Stimulated activated CD8-positive, alpha-beta memory T cell treated with anti-CD3 and anti-CD28 coated beads, Interleukin-7, amount 100 ng/mL, for 24 hours (primary cell): ENCODE measurements around the gene VDAC2.

Experiments used
- DNase-seq: peaks from one replicate; pipeline ENCODE4 v3.0.0-alpha.2; 2020; ENCODE audit warnings: low read depth

VDAC2 gene

DNA sequence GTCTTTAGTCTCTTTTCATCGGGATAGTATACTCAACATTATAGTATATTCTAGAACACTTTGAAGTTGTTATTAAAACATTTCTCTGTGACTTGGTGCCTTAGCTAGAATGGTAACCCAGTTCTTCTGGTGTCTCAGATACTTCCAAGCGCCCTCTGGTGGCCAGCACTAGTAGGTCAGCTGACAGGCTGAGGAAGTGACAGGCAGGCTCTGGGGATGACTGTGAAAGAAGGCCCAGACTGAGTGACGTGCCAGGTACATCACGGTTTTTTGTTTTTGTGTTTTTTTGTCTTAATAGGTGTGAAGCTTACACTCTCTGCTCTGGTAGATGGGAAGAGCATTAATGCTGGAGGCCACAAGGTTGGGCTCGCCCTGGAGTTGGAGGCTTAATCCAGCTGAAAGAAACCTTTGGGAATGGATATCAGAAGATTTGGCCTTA, 20.0 kb downstream of the VDAC2 start:
- DNase-seq: peak; percentile 94

DNA sequence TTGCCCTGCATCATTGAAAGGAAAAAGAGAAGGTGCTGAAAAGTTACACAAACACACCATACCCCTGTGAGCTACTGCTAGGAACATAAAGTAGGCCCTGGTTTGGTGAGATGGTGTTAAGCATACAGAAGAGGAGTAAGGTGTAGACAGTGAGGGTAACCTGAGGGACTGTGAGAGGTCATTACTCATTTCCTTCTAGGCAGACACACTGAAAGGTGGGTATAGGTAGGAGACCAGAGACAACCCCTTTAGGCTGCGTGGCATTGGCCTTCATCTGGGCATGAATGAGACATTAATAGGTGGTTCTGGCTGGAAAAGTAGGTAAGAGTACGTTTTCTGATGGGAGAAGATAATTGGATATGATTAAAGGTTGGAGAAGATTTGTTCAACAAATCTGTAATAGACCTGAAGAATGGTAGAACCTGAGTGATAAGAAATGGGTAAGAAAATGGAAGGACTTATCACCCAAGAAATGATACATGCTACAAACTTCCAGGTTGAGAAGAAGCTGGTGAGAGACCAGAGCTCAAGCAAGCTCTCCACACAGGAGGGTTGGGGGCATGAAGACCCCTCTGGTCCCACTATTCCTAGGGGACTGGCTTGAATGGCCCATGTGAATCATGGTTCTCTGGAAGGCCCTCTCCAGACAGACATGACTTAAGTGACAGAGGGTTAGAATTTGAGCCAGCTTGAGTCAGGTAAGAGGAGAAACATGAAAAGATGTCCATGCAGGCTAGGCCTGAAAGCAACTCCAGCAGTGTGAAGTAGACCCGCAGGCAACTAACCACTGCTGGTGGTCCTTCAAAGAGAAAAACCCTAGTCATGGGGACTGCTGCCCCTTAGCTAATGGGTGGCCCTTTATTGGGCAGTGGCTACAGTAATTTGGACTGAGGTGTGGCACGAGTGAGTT, 21.3 kb downstream of the VDAC2 start:
- DNase-seq: no peak

DNA sequence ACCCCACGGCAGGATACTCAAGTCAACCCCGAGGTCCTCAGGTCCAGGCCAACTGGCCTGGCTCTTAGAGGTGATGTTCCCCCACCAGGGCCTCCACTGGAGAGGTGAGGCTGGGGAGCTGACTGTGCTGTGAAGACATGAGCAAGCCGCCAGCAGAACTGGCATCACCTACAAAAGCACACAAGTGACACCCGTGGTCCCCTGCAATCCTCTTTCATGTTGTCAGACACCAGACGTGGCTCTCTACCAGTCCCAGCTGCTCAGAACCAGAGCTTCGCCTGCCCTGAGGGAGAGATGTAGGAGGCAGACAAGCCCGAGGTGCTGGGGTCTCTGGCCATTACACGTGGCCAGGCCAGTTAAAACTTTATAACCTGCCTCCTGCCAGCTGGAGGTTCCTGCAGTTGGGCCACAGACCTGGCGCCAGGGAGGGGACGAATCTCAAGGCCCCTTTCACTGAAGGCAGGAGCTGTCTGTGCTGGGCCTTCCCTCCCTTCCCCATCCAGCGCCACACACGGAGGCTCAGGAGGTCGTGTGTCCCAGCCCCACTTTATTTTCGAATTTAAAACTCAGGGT, 22.9 kb downstream of the VDAC2 start:
- no peak for DNase-seq

DNA sequence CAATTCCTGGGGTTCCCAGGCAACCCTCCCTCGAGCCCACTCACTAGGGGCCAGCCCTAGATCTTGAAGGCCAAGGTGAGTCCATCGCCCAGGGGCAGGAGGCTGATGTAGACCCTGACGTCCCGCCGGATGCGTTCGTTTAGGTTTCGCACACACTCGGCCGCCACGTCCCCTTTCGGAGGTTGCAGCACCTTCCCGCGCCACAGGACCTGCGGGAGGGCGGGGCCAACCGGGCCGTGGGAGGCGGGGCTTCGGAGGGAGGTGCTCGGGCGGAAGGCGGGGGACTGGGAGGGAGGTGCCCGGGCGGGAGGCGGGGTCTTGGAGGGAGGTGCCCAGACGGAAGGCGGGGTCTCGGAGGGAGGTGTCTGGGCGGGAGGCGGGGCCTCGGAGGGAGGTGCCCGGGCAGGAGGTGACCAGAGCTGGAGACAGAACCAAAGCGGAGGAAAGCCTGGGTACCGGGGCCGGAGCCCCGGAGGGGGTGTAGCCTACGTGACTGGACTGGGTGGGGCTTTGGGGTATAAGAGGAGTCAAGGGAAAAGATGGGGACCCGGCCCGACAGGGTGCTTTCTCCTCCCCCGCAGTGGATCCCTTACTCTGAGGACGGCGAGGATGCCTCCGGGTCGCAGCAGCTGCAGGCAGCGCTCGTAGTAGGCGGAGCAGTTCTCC, 23.6 kb downstream of the VDAC2 start:
- peak; percentile 93 for DNase-seq

DNA sequence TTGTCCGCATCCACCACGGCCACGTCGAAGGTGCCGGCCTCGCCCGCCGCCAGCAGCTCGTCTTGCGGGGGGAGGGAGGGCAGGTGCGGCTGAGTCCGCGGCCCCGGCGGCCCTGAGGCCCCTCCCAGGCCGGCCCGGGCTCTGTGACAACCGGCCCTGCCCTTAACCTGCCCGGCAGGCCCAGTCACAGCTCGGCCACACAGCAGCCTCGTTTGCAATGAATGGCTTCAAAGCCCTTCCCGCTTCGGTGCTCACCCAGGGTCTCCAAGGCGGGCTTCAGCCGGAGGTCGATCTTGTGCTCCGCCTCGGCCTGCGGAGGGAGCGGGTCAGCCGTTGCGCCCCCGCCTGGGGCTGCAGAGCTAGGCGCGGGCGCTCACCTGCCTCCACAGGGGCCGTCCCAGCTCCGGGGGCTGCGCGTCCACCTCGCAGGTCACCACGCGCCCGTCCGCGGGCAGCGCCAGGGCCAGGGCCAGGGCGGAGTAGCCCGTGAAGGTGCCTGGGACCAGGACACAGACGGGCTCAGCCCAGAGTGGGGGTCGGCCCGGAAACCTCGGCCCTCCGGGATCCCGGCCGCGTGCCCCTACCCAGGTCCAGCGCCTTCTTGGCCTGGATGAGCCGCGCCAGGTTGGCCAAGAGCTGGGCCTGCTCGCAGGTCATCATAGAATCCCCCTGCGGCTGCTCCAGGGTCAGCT, 24.2 kb downstream of the VDAC2 start:
- DNase-seq: no peak

DNA sequence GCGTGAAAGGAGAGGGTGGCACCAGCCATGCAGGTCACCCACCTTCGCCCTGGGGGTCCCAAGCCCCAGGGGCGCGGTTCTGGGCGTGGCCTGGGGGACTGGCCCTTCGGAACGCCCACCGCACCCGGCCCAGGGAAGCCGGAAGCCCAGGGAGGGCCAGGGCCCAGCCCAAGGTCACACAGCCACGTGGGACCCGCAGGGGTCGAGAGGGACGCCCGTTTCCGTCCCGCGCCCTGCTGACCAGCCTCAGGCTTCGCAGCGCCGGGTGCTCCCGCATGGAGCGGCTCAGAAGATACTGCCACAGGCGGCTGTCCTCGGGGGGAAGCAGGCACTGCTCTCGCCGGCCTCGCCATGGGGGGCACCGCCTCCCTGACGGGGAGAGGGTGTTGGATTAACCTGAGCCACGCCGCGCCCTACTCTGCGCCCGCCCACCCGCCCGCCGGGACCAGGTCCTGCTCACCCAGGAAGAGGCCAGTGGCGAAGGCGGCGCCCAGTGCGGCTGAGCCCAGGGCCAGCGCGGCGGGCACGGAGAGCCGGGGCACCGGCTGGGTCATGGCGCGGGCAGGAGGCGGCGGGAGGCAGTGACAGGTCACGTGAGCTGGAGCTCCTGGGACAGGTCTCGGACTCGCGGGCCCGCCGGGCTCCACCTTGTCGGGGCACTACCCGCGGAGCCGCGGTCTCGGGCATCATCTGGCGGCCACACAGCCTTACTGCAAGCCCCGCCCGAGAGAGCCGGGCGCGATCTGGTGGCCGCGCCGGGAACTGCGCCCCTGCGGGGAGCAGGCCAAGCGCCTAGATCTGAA, 25.0 kb downstream of the VDAC2 start, which contains the start of gene COMTD1:
COMTD1 (minus strand) TSS at position 583 of the 803 bp plus-strand sequence; CDS start at position 554, 29 bp downstream.
- peak; percentile 87 for DNase-seq

DNA sequence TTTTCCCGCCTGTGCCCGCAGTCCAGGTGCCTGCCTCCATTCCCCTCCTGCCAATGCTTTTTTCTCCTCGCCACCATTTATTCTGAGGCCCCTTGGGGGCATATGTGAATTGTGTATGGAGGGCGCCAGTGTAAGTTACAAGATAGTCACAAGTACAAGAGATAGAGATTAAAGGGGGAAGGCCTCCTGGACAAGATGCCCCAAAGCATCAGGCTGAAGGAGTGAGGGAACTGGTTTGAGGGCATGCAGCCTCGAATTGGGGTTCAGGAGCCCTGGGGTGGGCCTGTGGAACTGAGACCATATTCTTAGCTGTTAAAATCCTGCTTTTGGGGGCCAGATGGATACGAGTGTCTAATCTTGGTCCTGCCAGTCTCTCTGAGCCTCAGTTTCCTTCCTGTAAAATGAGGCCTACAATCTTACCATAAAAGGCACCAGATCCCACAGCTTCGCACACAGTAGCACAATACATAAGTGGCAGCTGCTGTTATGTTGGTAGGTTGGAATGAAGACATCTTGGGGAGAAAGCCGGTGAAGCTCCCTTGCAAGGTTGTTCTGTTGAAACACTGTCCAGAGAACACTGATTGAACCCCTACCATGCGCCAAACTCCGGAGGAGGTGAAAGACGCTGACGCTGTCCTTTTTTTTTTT, 25.7 kb downstream of the VDAC2 start:
- DNase-seq: no peak

DNA sequence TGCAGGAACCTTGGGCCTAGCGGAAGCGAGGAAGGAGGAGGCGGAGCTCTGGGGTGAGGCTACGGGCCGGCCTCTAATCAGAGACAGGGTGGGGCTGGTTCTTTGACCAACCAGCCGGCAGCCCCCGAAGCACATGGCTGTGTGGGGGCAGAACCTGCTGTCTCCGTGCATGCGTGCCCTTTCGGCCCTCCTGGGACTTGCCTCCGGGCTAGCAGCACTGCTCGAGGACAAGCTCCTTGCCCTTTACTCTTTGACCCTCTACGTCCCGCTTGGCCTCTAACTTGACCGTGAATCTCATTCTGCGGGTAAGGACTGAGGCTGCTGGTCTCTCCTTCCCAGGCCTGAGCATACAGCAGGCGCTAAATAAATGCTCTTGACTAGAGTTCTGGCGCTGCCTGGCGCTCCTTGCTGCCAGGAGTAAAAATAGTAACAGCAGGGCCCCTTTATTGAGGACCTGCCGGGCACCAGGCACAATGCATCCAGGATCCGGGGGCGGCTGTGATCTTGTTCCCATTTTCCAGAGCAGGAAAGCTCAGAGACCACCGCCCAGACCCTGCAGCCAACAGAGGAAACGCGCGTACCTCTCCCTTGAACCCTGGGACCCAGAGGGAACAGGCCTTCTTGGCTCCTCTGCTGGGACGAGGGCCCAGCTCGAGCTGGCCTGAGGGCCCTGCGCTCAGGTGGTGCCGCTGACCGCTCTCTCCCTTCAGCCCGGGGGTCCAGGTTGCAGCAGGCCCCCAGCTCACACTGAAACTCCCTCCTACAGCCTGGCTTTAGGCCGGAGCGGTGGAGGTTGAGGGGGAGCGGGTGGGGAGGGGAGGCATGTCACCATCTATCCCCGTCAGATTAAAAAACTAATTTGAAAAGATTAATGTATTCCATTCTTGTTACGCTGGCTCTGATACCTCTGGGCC, 27.8 kb downstream of the VDAC2 start:
- no peak for DNase-seq

DNA sequence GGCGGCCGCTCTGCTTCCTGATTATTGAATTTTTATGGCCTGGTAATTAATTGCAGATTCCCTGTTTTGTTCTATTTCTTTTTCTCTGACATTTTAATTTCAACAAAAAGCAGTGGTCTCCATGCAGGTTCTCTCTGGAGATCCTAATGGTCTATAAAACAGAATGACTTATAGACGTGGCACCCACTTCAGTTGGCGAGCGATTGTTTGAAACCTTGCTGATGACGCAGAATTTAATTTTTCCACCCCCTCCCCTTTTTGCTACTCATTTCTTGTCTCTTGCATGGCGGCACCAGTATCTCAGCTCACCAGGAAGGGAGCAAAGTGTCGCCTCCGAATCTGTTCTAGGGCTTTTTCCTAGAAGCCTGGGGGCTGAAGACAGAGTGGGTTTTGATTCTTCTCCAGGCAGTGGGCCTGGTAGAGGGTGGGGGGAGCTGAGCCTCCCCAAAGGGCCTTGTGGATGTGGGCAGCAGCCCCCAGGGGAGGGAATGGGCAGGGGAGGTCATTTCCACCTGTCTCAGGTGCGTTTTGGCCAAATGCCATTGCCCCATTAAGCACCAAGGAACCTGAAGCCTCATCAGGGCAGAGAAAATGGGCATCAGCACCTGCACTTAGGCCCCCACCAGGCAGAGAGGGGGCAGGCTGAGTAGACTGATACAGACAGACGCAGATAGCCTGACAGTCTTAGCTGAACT, 28.6 kb downstream of the VDAC2 start:
- DNase-seq: no peak

DNA sequence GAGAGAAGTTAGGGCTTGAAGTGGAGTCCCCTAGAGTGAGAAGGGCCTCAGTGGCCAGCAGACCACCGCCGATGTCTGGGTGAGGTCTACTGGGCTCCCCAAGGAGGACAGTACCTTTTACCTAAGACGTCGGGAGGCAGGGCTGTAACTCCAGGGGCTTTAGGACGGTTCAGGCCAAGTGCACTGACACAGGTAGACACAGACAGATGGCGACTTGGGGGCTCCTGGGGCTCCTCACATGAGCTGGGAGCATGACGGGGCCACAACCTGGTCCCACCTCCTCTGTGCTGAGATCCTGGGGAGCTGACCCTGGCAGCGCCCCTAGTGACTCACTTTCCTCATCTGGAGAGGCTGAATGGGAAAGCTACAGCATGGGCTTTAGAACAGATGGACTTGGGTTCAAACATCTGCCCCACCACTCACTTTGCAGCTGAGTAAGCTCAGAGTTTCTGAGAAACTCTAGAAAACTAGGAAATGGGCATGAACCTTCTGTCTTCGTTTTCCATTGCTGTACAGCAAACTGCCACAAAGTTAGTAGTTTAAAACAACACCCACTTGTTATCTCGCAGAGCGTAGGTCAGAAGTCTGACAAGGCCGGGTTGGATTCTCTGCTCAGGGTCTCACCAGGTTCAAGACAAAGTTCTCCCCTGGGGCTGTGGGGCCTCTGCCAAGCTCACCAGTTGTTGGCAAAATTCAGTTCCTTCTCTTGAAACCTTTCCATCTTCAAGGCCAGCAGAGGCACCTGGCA, 29.9 kb downstream of the VDAC2 start:
- no peak for DNase-seq

DNA sequence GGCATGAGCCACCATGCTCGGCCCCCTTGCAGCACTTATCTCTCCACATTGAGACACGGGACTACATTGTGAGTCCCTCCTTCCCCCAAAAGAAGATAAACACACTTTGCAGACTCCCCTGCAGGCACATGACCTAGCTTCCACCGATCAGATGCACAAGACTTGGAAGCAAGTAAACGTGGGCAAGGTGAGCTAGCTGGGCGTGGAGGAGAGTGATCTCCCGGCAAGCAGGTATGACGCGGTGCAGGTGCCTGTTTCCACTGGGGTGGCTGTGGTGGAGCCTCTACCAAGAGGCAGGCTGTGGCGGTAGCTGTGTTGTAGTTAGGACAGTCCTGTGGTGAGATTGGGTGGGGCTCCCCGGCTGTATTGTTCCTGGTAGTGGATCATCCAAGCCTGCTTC, 32.8 kb downstream of the VDAC2 start:
- DNase-seq: no peak

DNA sequence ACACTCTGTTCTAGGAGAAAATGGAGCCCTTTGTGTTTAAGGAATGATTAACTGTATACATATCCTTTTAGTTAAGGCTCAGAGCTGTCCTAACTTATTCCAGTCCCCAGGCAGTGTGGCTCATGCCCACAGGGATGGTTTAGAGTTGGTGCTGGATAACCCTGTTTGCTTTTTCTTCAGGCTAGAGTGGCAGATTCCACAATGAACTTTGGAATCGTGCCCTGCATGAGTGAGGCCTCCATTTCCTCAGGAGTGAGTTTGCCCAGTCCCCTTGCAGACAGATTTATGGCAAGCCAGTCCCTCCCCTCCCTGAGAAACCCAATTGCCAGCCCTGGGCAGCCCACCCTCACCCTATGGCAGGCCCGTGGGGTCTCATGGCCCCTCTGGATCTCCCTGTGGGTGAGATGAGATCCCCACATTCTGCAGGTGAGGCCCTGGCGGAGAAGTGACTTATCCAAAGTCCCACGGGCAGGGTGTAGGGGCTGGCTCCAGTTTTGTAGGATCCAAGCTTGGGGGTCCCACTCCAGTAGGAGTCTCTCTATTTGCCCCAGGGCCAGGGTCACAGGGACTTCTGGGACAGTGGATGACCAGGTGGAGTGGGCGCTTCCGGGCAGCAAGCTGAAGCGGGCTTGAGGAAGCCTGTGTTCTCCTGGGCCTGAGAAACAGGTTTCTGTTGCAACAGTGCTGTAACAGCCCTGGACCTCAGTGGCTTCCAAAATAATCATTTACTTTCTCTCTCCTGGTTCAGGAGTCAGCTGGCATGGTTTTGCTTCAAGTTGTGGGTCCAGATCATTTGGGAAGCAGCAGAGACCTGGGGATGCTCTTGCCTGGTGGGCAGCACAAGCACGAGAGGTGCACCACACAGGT, 34.1 kb downstream of the VDAC2 start:
- DNase-seq: no peak

DNA sequence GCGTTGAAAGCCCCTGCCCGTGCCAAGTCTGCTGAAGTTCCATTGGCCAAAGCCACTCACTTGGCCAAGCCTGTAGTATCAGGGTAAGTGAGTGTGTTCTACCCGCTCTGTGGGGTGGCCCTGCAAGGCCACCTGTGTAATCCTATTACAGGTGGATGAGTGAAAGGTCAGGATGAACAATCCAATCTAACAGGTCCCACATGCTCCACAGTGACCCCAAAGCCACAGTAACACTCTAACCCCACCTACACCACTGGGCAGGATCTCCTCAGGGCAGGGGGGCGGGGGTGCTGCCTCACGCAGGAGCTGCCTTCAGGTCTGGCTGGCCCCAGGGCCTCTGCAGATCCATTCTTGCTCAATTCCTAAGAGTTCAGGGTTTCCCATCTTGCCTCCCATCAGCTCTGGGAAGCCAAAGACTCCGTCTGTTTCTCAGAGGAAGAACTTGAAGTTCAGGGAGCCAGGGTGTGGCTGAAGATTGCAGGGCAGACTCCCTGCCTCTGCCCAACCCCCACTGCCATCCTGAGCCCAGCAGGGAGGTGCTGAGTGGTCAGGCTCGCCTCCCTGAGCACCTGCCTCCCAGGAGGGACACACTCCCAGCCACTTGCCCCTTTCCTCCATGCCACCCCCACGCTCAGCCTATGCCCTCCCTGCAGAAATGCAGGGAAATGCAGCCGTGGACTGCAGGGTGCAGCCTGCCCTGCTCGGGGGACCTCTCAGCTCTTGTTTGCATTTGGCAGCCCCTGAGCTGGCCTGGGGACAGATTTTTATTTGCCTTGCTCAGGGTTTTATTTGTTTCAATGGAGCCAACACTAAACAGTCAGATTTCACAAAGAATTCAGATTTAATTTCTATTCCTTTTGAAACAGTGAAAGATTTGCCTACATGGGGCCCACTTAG, 35.0 kb downstream of the VDAC2 start:
- DNase-seq: no peak

DNA sequence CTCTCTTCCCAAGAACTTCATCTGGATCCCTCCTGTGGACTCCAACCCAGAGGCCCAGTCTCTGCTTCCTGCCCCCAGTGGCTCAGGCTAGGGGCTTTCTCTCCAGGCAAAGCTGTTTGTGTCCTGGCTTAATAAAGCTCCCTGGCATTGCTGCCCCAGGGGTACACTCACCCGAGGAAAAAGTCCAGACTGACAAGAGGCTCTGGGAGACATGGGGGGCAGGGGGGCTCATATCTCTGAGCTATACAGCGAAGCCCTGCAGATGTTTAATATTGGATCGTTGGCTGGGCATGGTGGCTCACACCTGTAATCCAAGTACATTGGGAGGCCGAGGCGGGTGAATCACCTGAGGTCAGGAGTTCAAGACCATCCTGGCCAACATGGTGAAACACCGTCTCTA, 35.9 kb downstream of the VDAC2 start:
- no peak for DNase-seq

DNA sequence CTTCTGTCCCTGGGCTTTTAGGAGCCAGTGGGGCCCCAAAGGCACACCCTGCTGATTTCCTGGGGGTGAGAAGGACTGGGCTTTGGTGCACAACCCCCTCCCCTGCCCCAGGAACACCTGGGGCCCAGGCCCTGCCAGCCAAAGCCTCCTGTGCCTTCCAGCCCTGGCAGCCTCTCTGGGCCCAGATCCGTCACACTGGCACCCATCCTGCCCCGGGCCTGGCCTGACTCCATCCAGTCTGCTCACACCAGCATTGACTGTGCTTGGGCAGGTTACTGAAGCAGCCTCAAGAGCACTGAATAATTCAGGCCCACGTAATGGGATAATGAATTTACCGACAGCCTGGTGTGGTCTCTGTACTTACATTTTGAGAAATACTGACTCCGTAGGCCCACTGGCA, 37.2 kb downstream of the VDAC2 start:
- no peak for DNase-seq

DNA sequence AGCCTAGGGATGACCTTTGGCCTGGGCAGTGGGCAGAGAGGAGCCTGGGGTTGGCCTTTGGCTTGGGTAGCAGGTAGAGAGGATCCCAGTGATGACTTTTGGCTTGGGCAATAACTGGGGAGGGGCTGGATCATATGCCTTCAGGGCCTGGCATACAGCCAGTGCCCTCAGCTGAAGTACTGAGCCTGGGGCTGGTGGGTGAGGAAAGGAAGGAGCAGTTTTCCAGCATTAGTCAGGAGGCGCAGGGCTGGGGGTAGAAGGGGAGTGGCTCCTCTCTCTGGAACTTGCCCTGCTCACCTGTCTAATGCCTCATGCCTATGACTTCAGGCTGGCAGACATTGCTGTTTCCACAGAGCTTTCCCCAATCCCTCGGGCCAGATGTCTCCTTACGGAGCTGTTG, 40.3 kb downstream of the VDAC2 start:
- no peak for DNase-seq
